ENCODE measurements around the gene MFSD2B.

GRCh38 chr2:23993736-23994269, 16.1 kb upstream of the MFSD2B start:
- TF ChIP-seq TAF1 (IDR thresholded peaks at IDR 0.05; ENCODE audit: borderline replicate concordance, low read depth, low read length) = no peak
- TF ChIP-seq POLR2AphosphoS5 (IDR thresholded peaks at IDR 0.05; ENCODE audit: low read depth, low read length) = no peak
- no peak for TF ChIP-seq POLR2A (IDR thresholded peaks at IDR 0.05; ENCODE audit: low read depth, low read length)

Data from GM12892 (cell line).